Fibroblast of skin of left biceps (primary cell): ENCODE results near the gene TRAF3IP3.
A peak's percentile ranks its signal among the peaks of the same experiment; 100 is the strongest.

Experiments used
- DNase-seq, 2 experiments: peaks; one replicate each; pipeline ENCODE4 v3.0.0-alpha.2; 2013; ENCODE audit warnings: low read depth in 2 of 2

The TRAF3IP3 gene

GRCh38 chr1:209737118-209737505 is 18.7 kb upstream of the TRAF3IP3 start:
- DNase-seq, result no peak

- DNase-seq, result no peak
These were observed 17.6 kb upstream of the TRAF3IP3 start for GRCh38 chr1:209738270-209738669.

GRCh38 chr1:209741193-209741592 is 14.7 kb upstream of the TRAF3IP3 start:
- no peak for DNase-seq

- DNase-seq, result no peak
These were observed 14.0 kb upstream of the TRAF3IP3 start for GRCh38 chr1:209741889-209742288.

GRCh38 chr1:209742409-209743144 is 13.3 kb upstream of the TRAF3IP3 start:
- no peak for DNase-seq

- DNase-seq, result peak; percentile 16 to 29
These were observed 12.7 kb upstream of the TRAF3IP3 start for GRCh38 chr1:209743145-209743482.

- DNase-seq, result no peak
These were observed 9.2 kb upstream of the TRAF3IP3 start for GRCh38 chr1:209746451-209747165.

GRCh38 chr1:209747580-209748262 is 8.1 kb upstream of the TRAF3IP3 start:
- DNase-seq, result peak; percentile 21 to 38

- no peak for DNase-seq
These were observed 7.2 kb upstream of the TRAF3IP3 start for GRCh38 chr1:209748620-209749019.

GRCh38 chr1:209749205-209749604 is 6.6 kb upstream of the TRAF3IP3 start:
- no peak for DNase-seq

GRCh38 chr1:209749670-209750323 is 6.1 kb upstream of the TRAF3IP3 start:
- no peak for DNase-seq

- no peak for DNase-seq
These were observed 4.1 kb upstream of the TRAF3IP3 start for GRCh38 chr1:209751627-209752231.

GRCh38 chr1:209752890-209753289 is 3.0 kb upstream of the TRAF3IP3 start:
- DNase-seq, result no peak

- DNase-seq, result no peak
These were observed 597 bp upstream of the TRAF3IP3 start for GRCh38 chr1:209755256-209755655.

GRCh38 chr1:209756615-209757445 is 977 bp downstream of the TRAF3IP3 start:
- no peak for DNase-seq

- no peak for DNase-seq
These were observed 2.5 kb downstream of the TRAF3IP3 start for GRCh38 chr1:209758400-209758799.

GRCh38 chr1:209759829-209760359 is 4.0 kb downstream of the TRAF3IP3 start:
- DNase-seq, result no peak

- no peak for DNase-seq
These were observed 5.3 kb downstream of the TRAF3IP3 start for GRCh38 chr1:209761011-209761635.

GRCh38 chr1:209766051-209766450 is 10.2 kb downstream of the TRAF3IP3 start:
- no peak for DNase-seq

- DNase-seq, result no peak
These were observed 11.2 kb downstream of the TRAF3IP3 start for GRCh38 chr1:209767096-209767495.
